Hepatocyte (in vitro differentiated cells): ENCODE results near the gene YRDC.

Source experiments
- CTCF ChIP-seq: fragments of 200-600 bp; sonication (generic); IDR thresholded peaks from 2 replicates; pipeline ENCODE4 v1.5.1; 2016; ENCODE audit warnings: antibody characterized with exemption, mild to moderate bottlenecking; ENCODE audit not compliant: poor library complexity
- EZH2 ChIP-seq: fragments of 200-600 bp; sonication (generic); IDR thresholded peaks from 2 replicates; pipeline ENCODE4 v1.6.1; 2016; ENCODE audit warnings: antibody characterized with exemption, mild to moderate bottlenecking, borderline replicate concordance

DNA sequence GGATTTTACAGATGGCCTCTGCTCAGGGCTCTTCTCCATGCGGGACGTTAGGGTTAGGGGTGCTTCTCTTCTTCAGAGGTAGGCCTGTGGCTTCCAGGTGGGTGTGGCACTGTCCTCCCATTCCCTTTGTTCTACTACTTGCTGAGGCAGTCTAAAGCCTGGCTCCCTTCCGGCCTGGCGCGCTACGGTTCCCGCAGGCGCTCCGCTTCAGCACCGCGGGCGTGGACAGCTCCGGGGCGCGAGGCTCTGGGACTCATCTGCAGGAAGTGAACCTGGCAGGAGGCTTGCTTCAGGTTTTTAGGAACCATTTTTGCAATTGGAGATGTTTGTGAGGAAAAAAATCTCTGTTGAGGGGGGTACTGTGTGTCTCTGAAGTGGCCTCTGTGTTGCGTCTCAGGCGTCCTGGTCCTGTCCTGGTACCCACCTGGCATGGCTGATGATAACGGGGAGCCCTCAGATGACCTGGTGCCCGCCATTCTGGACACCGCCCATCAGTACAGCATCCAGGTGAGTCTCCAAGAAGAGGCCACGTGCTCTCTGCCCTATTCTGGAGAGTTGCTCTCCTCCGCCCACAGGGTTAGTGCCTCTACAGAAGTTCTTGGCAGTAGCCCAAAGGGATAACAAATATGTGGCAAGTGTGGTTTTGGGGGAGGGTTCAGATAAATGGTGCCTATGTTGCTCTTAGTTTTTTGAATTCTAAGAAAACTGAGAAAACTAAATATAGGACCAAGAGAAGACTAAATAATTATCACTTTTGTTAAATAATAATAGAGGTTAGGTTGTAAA lies 12.5 kb downstream of the YRDC start:
- TF ChIP-seq EZH2 (no peak), CTCF (no peak)
